Measurements from ENCODE around the gene SETD1B.

SETD1B gene

DNA sequence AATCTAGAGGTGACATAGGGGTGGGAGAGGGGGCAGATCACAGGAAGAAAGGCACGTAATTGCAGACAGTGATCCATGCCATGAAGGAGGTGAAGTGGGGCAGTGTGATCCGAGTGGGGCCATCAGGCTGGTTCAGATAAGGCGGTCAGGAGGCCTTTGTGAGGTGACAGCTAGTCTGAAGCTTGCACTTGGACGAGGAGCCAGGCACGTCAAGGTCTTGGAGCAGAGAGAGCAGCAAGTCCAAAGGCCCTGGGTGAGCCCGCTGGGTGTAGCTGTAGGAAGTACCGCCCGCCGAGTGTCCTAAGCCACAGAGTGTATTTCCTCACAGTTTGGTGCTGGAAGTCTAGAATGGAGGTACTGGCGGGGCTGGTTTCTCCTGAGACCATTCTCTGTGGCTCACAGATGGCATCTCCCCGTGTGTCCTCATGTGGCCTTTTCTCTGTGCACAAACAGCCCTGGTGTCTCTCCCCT, 33.9 kb upstream of the SETD1B start:
- peaks cover 14% of the 10 kb centered on the region; the same call in 1 of the 2 replicates for H3K36me3 ChIP-seq
- no peak overlapping the region for H3K4me3 ChIP-seq
- H3K9me3 ChIP-seq: no peaks in the 10 kb centered on the region
- no peaks in the 10 kb centered on the region for H4K20me1 ChIP-seq
- H3K4me1 ChIP-seq: peaks cover 71% of the 10 kb centered on the region
- peak overlapping the region; percentile 75 for H3K4me2 ChIP-seq
- peak overlapping the region; percentile 30; the same call in 1 of the 2 replicates for H3K9ac ChIP-seq
- no peaks in the 10 kb centered on the region for H3K27me3 ChIP-seq
- peak overlapping the region; percentile 76 for H3K27ac ChIP-seq
- no peak for TF ChIP-seq Cebpa-rat (IDR thresholded peaks at IDR 0.05)

DNA sequence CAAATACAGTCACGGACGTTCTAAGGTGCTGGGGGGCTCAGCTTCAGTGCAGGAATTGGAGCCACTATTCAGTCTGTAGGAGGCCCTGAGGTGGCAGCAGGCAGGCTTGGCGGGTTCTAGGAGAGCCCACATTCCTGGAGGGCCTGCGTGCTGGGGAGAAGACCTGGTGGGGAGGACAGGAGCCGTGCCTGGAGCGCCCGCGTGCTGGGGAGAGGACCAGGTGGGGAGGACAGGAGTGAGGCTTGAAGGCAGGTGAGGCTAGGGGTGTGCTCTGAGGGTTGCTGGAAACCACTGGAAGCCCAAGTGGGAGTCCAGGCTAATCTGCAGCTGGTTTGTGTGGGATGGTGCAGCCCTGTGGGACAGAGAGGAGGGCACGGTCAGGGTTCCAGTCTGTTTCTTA, 33.4 kb upstream of the SETD1B start:
- Histone ChIP-seq H4K20me1 (no peaks in the 10 kb centered on the region), H3K27me3 (no peaks in the 10 kb centered on the region), H3K4me1 (peaks cover 75% of the 10 kb centered on the region), H3K9ac (peak overlapping the region; percentile 30; the same call in 1 of the 2 replicates), H3K27ac (peak overlapping the region; percentile 76), H3K4me2 (peak overlapping the region; percentile 75), H3K36me3 (peaks cover 12% of the 10 kb centered on the region; the same call in 1 of the 2 replicates), H3K9me3 (no peaks in the 10 kb centered on the region), H3K4me3 (no peak overlapping the region)
- no peak for TF ChIP-seq Cebpa-rat (IDR thresholded peaks at IDR 0.05)

DNA sequence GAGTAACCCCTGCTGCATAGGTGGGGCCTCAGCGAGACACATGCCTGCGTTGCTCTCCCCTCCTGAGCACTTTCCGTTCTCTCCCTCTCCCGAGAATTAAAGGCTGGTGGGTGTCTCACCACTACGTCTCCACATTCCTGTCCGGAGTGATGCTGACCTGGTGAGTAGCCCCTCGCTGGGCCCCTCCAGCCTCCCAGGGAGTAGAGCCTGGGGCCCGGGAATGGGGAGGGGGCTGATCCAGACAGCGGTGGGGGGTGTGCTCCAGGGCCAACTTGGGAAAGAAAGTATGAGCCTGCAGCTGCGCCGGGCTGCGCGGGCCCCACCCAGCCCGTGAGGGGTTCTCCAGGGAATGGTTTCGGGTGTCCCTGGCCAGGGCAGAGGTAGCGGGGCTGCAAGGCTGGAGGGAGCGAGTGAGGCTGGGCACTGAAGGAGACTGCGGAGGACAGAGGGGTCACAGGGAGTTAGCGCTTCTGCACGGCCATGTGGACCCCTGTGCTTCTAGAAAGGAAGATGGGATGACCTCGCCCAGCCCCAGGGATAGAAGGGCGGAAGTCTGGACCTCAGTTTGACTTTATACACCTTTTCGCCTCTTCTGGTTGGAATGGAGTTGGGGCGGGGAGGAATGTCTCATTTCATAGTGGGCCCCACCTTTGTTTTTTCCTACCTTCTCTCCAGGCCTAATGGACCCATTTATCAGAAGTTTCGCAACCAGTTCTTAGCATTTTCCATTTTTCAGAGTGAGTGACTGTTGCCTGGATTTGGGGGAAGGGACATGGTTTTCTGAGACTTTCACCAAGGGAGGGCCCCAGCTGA, 32.8 kb upstream of the SETD1B start:
- Histone ChIP-seq H3K4me3 (no peak overlapping the region), H3K4me1 (peaks cover 81% of the 10 kb centered on the region), H3K27ac (peak overlapping the region; percentile 76), H3K9ac (0 out of 2 replicates have a peak overlapping the region, but pooled peaks have one; percentile 30), H4K20me1 (no peaks in the 10 kb centered on the region), H3K27me3 (no peaks in the 10 kb centered on the region), H3K4me2 (peak overlapping the region; percentile 75), H3K36me3 (peaks cover 5% of the 10 kb centered on the region; the same call in 1 of the 2 replicates), H3K9me3 (no peaks in the 10 kb centered on the region)
- TF ChIP-seq Cebpa-rat (IDR thresholded peaks at IDR 0.05): peak; percentile 18; the same call in 1 of the 2 replicates

DNA sequence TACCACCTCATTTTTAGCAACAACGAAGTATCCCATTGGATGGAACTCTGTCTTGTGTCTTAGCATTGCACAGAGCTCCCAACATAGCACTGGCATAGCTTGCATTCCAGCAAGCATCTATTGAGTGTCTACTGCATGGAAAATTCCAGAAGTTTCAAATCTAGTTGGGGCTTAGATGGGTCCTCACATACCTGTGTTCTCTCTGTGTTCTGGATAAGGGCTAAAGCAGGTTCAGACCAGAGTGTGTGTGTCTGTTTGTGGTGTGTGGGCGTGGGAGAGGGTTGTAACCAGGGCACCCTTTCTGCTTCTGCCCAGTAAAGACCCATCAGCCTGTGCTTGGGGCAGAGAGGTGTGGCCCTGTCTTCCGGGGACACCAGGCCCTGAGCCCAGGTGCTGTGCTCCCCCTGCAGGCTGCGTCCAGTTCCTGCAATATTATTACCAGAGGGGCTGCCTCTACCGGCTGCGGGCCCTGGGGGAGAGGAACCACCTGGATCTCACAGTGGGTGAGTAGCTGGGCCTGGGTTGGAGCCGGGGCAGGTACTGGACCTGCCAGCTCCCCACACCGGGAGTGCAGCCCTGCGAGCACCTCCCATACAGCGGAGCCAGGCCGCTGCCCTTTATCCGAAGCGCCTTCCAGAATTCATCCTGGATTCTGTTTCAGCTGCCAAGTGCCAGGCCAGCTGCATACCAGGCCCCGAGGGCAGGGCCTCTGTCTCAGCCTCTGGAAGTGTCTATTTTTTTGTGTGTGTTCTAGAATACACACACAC, 30.6 kb upstream of the SETD1B start:
- H3K4me2 ChIP-seq: peak overlapping the region; percentile 50

DNA sequence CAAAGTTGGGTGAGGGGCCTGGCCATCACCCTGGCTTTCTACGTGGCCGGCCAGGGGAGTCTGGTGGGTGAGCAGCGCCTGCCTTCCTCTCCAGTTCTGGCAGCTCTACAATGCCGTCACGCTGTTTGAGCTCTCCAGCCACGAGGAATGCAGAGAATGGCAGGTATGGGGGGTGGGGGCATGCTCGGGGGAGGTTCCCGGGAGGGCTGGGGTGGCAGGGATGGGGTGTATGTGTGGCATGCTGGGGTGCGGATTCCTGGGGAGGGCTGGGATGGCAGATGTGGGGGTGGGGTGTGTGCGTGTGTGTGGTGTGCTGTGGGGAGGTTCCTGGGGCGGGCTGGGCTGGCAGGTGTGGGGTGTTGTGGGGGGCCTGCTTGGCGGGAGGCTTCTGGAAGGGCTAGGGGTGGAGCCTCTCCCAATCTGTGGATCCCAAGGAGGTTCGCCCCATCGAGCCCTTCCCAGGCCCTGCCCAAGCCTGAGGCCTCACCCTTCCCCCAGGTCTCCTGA, 28.8 kb upstream of the SETD1B start:
- Histone ChIP-seq H3K4me3 (no peak overlapping the region), H3K9me3 (no peaks in the 10 kb centered on the region), H3K27ac (peak overlapping the region; percentile 69), H3K27me3 (no peaks in the 10 kb centered on the region), H3K36me3 (peaks cover 29% of the 10 kb centered on the region), H4K20me1 (peaks cover 1% of the 10 kb centered on the region; the same call in 1 of the 2 replicates), H3K4me1 (peaks cover 67% of the 10 kb centered on the region), H3K9ac (0 out of 2 replicates have a peak overlapping the region, but pooled peaks have one; percentile 46), H3K4me2 (peak overlapping the region; percentile 25)
- no peak for TF ChIP-seq Cebpa-rat (IDR thresholded peaks at IDR 0.05)

More for the DNA sequence above, 30.6 kb upstream of the SETD1B start:
- Histone ChIP-seq H3K4me3 (no peak overlapping the region), H4K20me1 (no peaks in the 10 kb centered on the region), H3K27me3 (no peaks in the 10 kb centered on the region), H3K9me3 (no peaks in the 10 kb centered on the region), H3K4me1 (peaks cover 70% of the 10 kb centered on the region), H3K36me3 (peaks cover 11% of the 10 kb centered on the region), H3K9ac (no peak overlapping the region), H3K27ac (peak overlapping the region; percentile 38; the same call in 1 of the 2 replicates)
- no peak for TF ChIP-seq Cebpa-rat (IDR thresholded peaks at IDR 0.05)

DNA sequence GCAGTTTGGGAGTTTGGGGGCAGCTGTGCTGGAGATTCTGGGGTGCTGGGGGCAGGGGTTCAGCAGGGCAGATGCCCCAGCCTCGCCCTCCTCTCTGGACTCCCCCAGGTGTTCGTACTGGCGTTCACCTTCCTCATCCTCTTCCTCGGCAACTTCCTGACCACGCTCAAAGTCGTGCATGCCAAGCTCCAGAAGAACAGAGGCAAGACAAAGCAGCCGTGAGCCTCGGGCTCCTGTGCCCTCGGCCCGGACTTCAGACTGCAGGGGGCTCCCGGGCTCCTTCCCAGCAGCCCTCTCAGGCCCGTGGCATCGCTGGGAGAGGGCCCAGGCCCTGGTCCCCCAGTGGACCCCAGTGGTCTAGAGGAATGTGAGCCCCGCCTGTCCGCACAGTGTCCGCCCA, 28.3 kb upstream of the SETD1B start:
- Histone ChIP-seq H3K4me1 (peaks cover 65% of the 10 kb centered on the region), H3K9ac (0 out of 2 replicates have a peak overlapping the region, but pooled peaks have one; percentile 46)

DNA sequence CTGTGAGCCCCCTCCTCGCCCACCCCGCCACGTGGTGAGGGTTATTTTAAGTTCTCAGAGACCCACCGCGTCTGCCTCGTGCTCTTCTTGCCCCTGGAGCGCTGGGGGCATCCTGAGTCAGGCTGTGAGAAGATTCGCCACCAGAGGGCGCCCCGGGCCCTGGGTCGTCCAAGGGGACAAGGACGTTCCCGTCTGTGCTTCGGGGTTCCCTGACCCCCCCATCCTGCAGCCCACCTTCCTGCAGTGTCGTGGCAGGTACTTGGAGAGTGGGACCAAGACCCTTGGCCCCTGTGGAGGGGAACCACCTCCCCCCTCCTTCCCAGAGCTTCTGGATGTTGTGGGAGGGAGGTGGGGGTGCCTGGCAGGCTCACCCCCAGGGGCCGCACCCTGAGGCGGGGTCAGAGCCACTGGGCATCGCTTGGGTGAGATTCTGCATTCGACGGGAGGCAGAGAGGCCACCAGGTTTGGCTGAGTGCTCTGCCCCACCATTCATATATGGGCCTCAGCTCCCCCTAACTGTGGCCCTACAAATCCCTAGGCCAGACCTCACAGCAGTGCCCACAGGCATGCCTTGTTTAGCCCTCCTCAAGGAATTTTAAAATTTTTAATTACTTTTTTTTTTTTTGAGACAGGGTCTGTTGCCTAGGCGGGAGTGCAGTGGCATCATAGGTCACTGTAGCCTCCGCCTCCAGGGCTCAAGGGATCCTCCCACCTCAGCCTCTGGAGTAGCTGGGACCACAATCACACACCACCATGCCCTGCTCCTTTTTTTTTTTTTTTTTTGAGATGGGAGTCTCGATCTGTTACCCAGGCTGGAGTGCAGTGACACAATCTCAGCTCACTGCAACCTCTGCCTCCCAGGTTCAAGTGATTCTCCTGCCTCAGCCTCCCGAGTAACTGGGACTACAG, 27.4 kb upstream of the SETD1B start:
- H3K27me3 ChIP-seq: no peaks in the 10 kb centered on the region
- H3K27ac ChIP-seq: peak overlapping the region; percentile 69
- no peak for TF ChIP-seq Cebpa-rat (IDR thresholded peaks at IDR 0.05)
- no peaks in the 10 kb centered on the region for H3K9me3 ChIP-seq
- H3K36me3 ChIP-seq: peaks cover 40% of the 10 kb centered on the region
- peaks cover 16% of the 10 kb centered on the region for H4K20me1 ChIP-seq
- no peak overlapping the region for H3K4me3 ChIP-seq
- 0 out of 2 replicates have a peak overlapping the region, but pooled peaks have one; percentile 46 for H3K9ac ChIP-seq
- H3K4me2 ChIP-seq: peak overlapping the region; percentile 25
- peaks cover 65% of the 10 kb centered on the region for H3K4me1 ChIP-seq

More for the DNA sequence above, 28.3 kb upstream of the SETD1B start:
- Histone ChIP-seq H3K27ac (peak overlapping the region; percentile 69), H3K4me2 (peak overlapping the region; percentile 25), H3K27me3 (no peaks in the 10 kb centered on the region), H3K36me3 (peaks cover 34% of the 10 kb centered on the region), H3K4me3 (no peak overlapping the region), H3K9me3 (no peaks in the 10 kb centered on the region), H4K20me1 (peaks cover 6% of the 10 kb centered on the region)
- no peak for TF ChIP-seq Cebpa-rat (IDR thresholded peaks at IDR 0.05)

DNA sequence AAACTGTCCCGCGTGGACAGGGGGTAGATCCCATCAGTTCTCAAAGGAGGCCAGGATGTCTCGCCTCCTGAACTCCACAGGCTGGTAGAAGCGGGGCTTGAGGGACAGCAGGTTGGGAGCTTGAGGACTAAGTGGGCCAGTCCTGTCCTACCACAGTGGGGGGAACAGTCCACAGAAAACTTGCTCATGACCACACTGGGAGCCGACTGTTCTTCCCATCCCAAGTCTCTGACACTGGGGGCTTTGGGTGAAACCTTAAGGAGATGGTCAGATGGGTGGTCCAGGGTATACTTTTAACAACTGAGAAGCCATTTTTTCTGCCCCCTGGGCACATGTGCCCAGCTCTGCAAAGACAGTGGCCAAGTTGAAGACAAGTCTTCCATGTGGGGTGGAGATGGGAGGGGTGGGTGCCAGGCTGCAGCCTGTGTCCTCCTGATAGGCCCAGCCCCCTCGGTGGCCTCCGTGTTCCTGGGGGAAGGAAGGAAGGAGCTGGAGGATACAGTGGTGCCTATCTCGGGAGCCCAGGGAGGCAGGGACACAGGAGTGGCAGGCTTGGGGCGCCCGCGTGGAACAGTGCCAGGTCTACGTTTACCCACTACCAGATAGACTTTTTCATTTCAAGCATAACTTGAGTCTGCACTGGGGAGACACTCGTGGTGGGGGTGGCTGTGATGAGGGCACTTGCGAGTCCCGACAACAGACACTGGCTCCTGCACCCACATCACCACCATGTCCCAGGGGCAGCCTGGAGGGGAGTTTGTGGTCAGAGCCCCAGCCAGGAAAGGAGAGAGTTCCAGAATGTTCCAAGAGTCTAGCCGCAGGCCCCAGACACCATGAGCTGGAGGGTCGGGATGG, 25.0 kb upstream of the SETD1B start:
- Histone ChIP-seq H3K4me3 (no peak overlapping the region), H3K27ac (peak overlapping the region; percentile 49; the same call in 1 of the 2 replicates), H3K4me1 (peaks cover 71% of the 10 kb centered on the region), H3K27me3 (no peaks in the 10 kb centered on the region), H3K9ac (peak overlapping the region; percentile 11; the same call in 1 of the 2 replicates), H3K9me3 (no peaks in the 10 kb centered on the region), H3K36me3 (peaks cover 43% of the 10 kb centered on the region), H4K20me1 (peaks cover 32% of the 10 kb centered on the region), H3K4me2 (peak overlapping the region; percentile 52)
- no peak for TF ChIP-seq Cebpa-rat (IDR thresholded peaks at IDR 0.05)
